ENCODE results near the gene COL4A2.

COL4A2 gene

GRCh38 chr13:110360598-110360997 lies 53.5 kb downstream of the COL4A2 start:
- DNase-seq: no peak

DNA sequence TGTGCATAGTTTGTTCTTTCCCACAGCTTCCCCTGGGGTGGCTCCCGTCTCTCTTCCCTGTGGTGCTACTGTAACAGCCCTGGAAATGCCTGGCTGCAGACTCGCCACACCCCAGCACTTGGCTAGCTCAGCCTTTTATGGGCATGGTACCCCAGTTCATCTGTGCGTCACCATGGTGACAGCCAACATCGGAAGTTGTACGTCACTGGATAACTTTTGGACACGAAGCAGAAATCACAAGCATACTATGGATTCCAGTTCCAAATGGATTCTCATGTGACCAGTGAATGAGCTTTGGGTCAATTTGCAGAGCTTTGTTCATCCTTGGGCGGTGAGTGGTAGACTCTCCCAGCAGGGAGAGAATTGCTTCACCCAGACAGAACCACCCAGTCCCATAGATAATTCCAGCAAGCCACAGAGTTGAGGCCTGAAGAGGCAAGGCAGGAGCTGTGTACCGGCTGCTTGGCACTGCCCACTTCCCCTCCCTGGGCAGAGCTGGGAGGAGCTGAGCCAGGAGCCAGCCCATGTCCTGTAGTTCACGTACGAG lies 54.4 kb downstream of the COL4A2 start:
- DNase-seq: no peak

DNA sequence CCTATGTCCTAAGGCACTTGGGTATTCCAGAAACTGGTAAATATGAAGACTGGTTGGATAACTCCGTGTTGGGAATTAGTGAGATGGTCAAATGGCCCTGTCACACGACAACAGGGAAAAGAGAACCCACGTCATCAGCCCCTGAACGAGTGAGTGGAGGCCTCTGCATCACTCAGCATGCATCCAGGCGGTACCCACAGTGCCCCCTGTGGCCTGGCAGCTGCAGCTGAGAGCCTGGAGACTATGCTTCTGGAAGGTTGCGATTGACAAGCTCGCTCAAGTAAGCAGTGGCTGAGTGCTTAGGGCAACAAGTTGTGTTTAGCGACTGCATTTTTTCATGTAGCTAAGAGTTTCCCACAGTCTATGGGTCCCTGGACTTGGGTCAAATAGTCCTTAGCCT lies 55.9 kb downstream of the COL4A2 start:
- DNase-seq: no peak

- no peak for DNase-seq
Measured at GRCh38 chr13:110364081-110364480, 57.0 kb downstream of the COL4A2 start.

GRCh38 chr13:110365876-110366275 lies 58.8 kb downstream of the COL4A2 start:
- no peak for DNase-seq

GRCh38 chr13:110366733-110367132 lies 59.6 kb downstream of the COL4A2 start:
- DNase-seq: no peak

DNA sequence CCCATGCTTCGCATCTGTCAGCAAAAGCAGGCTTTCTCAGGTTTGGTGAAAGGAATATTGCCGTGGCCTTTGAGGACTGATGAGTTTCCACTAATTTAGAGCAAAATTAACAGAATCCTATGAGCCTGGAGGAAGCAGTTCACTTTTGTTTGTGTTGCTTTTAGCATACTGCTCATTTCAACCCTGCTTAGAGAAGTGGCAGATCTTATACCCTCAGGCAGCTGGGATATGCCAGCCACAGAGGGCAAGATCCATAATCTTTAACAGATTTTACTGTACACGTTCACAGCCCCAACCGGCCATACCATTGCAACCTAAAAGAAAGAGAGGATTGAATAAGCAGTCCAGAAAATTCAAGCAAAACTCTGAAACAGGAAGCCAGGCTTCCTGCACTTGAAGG lies 60.5 kb downstream of the COL4A2 start:
- no peak for DNase-seq

DNA sequence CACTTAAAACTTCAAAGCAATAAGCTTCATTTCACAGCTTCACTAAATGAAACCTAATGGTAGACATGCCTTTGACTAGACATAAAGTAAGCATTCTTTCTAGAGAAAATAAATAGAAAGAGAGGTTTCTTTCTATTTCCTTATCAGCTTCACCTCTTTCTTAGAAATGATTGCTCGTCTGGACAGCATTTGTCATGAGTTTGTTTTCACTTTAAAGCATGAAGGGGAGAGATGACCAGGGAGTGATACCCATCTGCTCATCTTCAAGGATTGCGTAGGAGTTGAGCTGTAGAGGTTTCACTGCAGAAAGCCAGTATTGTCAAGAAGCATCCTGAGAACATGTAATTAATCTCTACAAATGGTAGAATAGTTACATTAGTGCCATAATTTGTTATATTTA lies 61.3 kb downstream of the COL4A2 start:
- no peak for DNase-seq

- DNase-seq: no peak
Measured at GRCh38 chr13:110369400-110369799, 62.3 kb downstream of the COL4A2 start.

- DNase-seq: no peak
Measured at GRCh38 chr13:110371550-110372465, 64.7 kb downstream of the COL4A2 start.

GRCh38 chr13:110372676-110373075 lies 65.6 kb downstream of the COL4A2 start:
- no peak for DNase-seq

DNA sequence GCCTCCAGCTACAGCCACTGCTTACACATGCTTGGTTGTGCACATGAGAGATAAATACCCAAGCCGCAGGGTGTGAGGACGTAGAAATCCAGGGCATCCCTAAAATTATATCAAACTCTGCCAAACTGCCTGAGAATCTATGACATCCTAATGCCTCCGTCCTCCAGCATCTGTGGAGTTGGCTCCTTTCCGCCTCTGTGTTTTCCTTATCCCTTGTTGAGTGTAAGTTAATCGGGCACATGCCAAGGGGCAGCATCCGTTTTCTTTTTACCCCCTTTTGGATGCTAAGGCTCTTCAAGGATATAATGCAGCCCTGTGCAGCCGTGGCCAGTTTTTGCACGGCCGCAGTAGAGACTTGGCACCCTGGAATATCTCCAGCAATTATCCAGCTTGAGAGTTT lies 66.5 kb downstream of the COL4A2 start:
- DNase-seq: no peak

DNA sequence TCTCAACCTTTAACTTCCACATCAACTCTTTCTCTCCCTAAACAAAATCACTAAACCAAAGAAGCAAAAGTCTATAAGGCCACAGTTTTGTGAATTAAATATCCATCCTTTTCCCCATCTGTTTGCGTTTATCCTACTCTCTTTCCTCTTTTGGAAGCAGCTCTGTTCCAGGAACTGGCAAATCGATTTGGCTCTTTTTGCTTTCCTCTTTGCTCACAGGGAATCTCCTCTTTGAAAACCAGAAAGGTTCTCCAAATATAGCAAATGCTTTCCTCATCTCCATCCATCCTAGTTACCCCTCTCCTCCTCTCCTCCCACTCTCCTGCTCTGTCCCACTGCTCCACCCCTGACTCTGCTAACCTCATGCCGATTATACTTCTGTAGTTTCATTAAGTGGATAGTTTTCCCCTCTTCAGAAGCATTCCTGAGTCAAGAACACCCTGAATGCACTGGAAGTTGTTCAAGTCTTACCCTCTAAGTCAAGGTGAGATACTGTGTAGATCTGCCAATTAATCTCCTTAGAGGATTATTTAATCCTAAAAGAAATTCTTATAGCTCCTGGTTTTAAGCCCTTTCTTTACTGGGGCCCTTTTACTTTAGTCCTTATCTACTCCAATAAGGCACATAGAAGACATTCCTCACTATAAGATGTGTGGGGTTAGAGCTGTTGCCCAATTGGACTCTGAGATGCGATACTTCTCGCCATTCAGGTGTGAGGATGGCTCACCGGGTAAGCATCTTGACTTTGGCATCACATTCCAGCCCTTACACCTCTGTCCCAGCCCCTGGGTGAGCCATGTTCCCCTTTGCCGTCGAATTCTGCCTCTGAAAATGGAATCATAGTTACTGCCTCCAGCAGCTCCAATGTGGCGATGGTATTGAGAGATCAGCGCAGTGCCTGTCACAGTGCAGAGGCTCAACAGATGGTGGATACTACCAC lies 67.6 kb downstream of the COL4A2 start:
- DNase-seq: no peak

DNA sequence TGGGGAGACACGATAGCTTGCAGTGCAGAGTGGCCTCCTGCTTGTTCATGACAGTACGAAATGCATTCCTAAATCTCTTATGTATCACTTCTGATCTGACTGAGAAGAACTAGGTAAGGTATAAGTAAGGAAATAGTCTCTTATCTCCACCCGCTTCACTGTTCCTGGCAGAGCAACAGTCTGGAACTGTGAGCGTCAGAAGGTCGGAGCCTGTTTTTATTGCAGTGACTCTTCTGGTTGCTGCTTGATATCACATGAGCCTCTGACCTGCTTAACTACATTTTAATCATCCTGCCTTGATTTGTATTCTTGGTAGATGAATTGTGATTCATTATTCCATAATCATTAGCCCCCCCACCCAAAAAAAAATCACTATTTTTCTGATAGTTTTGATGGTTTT lies 69.0 kb downstream of the COL4A2 start:
- DNase-seq: no peak

DNA sequence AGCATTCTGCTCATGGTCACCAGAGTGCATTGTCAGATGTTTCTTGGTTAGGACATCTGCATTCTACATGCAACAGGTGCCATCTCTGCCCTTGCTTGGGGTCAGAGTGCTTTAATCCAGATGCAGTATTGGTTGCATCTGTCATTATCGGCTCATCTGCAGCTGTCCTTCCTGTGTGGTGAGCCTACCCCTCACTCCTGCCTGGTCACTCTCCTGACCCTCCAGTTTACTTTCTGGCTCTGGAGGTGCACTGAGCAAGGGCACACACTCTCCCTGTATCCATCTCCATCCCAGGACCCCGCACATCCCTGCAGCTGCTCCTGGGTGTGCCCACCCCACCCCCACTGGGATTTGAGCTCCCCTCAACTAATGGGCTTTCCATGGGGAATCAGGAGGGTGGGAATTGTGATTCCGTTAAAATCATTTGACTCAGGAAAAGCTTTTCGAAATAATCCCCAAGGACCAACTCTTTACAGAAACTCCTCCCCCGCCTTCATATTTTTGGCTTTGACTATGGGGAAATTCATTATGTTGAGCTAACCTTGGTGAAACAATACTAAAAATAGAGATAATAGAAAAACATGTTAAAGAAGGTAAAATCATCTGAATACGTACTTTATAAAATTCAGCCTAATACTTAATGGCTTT lies 70.2 kb downstream of the COL4A2 start:
- DNase-seq: no peak

- no peak for DNase-seq
Measured at GRCh38 chr13:110377826-110378201, 70.7 kb downstream of the COL4A2 start.

DNA sequence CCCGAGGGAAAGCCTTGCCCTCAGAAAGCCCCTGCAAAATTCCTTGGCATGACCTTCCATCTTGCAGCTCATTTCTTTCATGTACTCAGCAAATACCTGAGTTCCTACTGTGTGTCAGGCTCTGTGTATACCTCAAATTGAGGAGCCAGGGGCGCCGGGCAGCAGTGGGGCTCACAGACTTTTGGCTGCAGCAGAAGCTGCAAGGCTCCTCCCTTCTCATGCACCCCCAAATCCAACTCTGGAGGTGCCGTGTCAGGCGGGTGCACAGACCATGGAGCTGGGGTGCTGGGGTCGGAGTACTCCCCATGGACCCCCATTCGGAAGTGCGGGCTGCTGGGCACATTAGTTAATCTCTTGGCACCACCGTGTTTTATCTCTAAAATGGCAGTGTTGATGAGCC lies 72.3 kb downstream of the COL4A2 start:
- DNase-seq: no peak

DNA sequence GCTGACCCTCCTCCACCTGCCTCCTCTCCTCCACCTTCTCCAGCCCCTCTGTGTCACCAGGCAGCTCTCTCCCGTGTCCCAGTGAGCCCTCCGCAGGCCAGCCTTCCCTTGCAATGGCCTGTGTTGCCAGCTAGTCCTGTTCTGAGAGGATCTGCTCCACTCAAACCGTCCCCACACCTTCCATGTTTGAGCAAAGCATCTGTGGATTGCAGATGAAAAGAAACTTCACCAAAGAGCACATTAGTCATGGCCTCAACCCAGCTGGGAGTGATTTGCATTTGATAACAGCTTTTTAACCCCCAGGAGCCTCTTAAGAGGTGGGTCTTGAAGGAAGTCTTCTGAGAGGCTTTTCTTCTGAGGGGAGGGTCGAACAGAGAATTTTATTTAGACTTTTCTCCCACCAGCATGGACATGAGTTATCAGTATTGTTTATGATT lies 72.8 kb downstream of the COL4A2 start:
- DNase-seq: no peak

GRCh38 chr13:110380359-110381028 lies 73.4 kb downstream of the COL4A2 start:
- no peak for DNase-seq

DNA sequence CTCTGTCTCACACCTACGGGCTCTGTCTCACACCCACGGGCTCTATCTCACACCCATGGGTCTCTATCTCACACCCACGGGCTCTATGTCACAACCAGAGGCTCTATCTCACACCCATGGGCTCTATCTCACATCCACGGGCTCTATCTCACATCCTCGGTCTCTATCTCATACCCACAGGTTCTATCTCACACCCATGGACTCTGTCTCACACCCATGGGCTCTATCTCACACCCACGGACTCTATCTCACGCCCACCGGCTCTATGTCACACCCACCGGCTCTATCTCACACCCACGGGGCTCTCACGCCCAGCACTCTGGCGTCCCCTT lies 73.9 kb downstream of the COL4A2 start:
- no peak for DNase-seq

- no peak for DNase-seq
Measured at GRCh38 chr13:110382229-110382628, 75.1 kb downstream of the COL4A2 start.

DNA sequence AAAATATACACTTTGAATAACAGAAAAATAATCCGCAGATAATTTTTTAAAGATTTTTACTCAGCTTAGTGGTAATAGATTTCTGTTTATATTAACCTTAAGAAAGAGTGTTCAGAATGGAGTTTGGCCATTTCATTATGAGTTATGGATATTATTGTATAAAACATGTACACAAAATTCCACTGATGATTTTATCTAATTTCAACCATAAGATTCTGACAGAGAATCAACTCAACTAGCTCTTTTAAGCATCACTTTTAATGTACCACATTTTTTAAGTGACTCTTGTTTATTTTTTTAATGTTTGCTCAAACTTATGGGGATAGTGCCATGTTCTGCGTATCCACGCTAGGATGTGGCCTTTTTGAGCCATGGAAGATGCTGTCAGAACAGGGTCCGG lies 75.7 kb downstream of the COL4A2 start:
- DNase-seq: no peak

Measured in activated CD8-positive, alpha-beta memory T cell treated with anti-CD3 and anti-CD28 coated beads for 24 hours (primary cell).